Ovary (tissue), 3 donors: ENCODE measurements around the gene FAM177A1.

Experiments
- CTCF ChIP-seq, 3 donors: fragments of 450-650 bp in 2 of 3; fragments of 200-600 bp in 1 of 3; IDR thresholded peaks; one replicate each; pipeline versions ENCODE4 v1.5.1 to v1.8.0; 2016 to 2022; ENCODE audit warnings: antibody characterized with exemption in 3 of 3, mild to moderate bottlenecking in 1 of 3
- EP300 ChIP-seq: sonication (generic); formaldehyde crosslinking; IDR thresholded peaks from one replicate; pipeline ENCODE4 v1.6.1; 2017; ENCODE audit warnings: antibody characterized with exemption
- POLR2A ChIP-seq: fragments of 450-650 bp; IDR thresholded peaks from one replicate; pipeline ENCODE4 v1.6.1; 2017; ENCODE audit warnings: antibody characterized with exemption, mild to moderate bottlenecking, moderate library complexity
- donor health status: DM: no; HTN: no; CAD: no.

GRCh38 chr14:35117112-35117511 is 71.0 kb downstream of the FAM177A1 start:
- TF ChIP-seq CTCF (IDR thresholded peaks at IDR 0.05) (no peak), POLR2A (no peak), EP300 (no peak)
